Hematopoietic multipotent progenitor cell treated with erythropoietin and hydrocortisone succinate and interleukin-3 and kit ligand, for 6 days (in vitro differentiated cells): Measurements from ENCODE around the gene CGNL1.

Source experiments
- DNase-seq: peaks from one replicate; pipeline ENCODE4 v3.0.0-alpha.2; 2015

The CGNL1 gene

DNA sequence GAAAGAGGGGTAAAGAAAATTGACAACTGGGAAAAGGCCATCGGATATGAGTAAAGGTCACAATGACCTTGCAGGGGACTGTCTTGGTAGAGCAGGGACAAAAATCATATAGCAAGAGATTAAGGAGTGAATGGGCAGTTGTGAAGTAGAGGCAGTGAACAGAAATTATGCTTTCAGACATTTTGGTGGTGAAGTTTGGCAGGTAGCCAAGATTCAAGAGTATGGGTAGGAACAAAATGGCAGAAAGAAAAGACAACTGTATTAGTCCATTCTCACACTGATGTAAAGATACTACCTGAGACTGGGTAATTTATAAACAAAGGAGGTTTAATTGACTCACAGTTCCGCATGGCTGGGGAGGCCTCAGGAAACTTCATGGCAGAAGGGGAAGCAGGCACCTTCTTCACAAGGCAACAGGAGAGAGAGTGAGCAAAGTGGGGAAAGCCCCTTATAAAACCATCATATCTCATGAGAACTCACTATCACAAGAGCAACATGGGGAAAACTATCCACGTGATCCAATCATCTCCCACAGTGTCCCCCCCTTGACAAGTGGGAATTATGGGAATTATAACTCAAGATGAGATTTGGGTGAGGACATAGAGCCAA is 84.0 kb downstream of the CGNL1 start:
- DNase-seq: peak; percentile 52

DNA sequence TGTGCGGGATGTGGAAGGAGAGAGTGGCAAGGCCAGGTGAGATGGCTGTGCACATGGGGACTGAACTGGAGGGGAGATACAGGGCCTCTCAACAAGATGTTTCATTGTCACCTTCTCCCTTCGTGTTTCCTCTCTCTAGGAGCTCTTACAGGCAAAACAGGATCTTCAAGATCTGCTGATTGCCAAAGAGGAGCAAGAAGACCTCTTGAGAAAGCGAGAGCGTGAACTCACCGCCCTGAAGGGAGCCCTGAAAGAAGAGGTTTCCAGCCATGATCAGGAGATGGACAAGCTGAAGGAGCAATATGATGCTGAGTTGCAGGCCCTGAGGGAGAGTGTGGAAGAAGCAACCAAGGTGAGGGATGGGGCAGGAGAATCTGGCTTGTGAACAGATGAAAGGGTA is 85.2 kb downstream of the CGNL1 start:
- no peak for DNase-seq

DNA sequence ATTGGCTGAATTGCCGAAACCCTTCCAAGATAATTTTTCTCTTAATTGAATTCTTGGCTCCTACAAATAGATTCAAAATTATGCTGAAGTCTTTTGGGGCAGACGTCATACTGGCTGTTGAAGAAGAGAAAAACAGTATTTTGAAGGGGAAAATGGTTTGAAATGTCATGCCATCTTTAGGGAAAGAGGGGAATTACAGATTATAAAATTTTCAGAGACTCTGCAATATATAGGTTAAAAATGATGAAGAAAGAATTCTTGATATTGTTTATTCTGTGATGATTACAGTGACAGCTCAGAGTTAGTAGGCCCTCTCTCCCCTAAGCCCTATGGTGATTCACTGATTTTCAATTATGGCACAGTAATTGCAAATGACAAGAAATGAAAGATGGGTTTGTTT is 86.1 kb downstream of the CGNL1 start:
- peak; percentile 15 for DNase-seq

DNA sequence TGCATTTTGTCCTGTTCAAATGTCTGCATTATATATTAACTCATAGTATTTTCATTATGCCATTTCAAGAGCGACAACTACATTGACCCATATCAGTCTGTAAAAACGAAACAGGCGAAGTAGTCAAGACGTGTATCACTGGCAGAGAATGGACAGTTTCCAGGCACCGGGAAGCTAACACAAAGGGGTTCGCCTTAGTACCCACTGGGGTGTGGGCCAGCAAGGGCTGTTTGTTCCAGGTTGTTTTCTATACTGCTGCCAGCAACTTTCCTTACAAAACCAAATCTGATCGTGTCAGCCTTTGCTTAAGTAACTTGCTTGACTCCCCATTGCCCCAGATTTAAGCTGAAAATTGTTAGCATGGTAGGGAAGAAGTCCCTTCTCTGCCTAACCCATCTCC is 87.1 kb downstream of the CGNL1 start:
- DNase-seq: no peak

DNA sequence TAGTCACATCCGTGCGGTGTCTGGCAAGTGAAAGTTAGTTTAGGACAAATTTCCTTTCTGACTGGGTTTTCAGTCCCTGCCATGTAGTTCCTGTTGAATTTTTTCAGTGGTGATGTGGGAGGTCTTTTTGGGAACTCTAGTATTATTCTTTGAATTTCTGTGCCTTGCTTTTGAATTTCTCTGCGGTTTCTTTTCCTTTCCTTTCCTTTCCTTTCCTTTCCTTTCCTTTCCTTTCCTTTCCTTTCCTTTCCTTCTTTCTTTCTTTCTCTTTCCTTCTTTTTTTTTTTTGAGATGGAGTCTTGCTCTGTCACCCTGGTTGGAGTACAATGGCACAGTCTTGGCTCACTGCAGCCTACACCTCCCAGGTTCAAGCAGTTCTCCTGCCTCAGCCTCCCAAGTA is 88.2 kb downstream of the CGNL1 start:
- no peak for DNase-seq

DNA sequence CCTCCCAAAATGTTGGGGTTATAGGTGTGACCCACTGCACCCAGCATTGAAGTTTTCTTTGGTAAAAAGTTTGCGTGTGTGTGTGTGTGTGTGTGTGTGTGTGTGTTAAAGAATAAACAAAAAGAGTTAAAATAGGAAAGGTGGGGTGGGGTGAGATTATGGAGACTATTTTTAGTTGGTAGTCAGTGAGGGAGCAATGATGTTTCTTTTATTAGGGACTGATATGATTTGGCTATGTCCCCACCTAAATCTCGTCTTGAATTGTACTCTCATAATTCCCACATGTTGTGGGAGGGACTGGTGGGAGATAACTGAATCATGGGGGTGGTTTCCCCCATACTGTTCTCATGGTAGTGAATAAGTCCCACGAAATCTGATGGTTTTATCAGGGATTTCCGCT is 92.2 kb downstream of the CGNL1 start:
- DNase-seq: no peak

DNA sequence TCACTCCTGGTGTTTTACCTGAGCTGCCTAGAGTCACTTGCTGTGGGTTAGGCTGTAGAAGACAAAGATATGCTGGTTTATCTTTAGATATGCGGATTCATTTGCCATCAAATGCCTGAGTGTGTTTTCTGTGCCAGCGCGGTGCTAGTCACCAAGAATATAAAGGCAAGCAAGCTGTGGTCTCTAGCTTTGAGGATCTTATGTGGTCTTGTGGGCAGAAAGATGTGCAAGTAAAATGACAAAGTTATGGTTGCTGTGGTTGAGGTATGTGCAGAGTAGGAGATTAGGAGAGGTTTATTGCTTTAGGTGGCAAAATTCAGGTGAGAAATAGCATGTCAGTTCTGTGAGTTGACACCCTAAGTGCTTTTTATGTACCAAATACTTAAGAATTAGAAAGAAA is 94.2 kb downstream of the CGNL1 start:
- no peak for DNase-seq

DNA sequence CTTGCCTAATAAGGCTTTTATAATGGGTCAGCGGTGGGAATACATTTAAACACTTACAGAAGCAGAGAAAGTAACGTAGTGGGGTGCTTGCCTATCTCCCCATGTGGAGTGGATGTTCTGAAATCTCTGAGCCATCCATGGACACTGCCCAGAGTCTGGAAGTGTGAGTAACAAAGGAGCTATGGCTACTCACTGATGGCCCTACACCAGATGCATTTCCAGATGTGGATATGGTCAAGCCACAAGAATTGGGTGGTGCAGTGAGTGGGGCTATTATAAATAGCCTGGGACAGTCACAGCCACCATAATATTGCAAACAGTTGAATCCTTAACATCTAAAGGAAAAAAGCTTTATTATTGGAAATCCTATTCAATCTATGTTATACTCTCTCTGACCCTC is 96.6 kb downstream of the CGNL1 start:
- DNase-seq: no peak

DNA sequence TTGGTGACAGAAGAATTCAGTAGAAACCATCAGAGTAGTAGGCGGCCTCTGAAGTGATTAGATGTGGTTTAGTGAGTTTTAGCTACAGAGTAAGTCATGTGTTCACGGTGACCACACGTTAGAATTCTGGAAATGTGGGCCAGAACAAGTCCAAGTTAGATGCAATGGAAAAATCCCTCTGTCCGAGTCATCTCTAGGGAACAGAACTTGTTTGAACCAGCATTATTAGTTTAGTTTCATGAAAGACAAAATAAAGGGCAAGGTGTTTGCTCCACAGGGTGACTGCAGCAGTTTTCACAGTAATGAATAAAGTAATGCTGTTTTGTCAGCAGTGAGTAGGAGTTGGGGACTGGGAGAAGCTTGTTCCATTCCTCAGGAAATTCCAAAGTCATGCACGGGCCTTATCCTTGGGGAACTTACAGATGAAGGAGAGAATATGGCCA is 100.2 kb downstream of the CGNL1 start:
- no peak for DNase-seq

DNA sequence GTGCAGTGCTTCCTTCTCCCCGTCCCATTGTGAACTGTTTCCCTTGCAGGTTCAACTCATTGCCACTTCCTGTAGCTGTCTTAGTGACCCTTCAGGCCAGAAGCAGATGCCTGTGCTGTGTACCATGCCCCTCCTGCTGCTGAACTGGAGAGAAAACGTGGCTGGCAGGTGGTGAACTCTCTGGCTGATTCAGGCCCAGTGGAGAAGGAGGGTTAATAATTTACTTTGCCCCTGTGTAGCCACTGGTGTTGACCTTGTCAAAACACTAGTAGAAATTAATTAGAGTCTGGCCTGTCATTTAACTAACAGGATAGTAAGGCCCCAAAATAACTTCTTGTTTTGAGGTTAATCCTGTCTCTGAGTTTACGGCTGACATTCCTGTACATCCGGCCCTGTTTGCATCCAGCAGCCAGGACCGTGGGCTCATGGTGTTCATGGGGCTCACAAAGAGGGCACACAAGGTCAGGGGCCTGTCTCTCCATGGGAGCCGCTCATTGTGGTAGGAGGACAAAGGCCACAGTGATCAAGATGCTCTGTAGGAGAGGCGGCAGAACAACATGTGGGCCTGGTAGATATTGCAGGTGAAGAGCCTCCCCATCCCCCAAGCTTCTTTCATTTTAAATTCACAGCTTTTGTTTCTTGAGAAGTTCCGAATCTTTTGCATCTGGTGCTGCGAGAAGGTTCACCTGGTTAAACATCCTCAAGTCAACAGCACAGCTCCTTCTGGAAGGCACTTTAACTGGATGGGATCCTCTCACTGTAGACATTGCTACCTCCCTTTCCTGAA is 101.6 kb downstream of the CGNL1 start:
- no peak for DNase-seq

DNA sequence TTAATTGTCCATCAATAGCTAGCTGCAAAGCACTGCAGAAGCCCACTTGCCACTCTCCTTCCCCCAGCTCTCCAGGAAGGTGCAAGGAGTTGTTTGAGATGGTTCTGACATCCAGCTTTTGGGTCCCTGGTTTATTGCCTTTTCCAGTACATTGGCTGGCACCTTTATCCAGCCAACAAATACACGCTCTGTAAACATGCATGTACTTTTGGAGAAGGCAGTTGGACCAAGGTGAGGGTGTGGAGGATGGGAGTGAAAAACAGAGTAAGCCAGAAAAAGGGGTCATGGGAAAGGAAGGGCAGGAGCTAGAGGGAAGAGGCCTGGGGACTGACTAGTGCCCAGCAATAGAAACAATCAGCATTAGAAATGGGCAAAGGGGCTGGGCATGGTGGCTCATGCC is 102.7 kb downstream of the CGNL1 start:
- DNase-seq: no peak

DNA sequence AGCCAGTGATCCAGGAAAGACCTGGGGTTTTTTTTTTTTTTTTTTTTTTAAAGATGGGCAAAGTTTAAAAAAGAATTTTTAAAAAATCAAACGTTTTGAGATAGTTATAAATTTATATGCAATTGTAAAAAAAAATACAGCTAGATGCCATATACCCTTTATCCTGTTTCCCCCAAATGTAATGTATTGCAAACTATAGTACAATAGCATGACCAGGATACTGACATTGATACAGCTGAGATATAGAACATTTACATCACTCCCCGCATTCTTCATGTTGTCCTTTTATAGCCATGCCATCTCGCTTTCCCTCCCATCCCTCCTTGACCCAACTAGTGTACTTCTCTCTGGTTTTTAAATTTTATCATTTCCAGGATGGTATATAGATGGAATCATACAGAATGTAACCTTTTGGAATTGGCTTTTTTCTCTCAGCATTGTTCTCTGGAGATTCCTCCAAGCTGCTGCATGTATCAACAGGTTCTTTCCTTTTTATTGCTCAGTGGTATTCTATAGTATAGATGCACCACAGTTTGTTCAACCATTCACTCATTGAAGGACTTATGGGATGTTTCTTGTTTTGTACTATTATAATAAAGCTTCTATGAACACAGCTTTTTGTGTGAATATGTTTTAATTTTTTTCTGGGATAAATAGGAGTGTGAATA is 104.9 kb downstream of the CGNL1 start:
- DNase-seq: no peak

DNA sequence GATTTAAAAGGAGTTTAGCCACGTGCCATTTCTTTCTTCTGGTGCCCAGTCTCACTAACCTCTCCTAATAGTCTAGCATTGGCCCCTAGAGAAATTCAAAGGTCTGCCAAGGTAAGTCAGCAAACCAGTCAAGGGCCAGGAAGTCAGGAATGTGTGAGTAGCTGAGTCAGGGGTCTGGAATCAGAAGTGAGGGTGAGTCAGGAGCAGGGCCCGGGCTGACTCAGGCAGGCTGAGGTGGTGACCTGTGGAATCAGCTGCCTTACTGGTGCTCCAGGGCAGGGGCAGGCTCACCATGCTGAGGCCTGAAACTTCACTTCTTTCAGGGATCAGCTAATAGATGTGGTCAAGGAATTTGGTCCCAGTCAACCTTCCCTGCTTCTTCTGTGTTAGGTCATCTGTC is 109.6 kb downstream of the CGNL1 start:
- DNase-seq: no peak

DNA sequence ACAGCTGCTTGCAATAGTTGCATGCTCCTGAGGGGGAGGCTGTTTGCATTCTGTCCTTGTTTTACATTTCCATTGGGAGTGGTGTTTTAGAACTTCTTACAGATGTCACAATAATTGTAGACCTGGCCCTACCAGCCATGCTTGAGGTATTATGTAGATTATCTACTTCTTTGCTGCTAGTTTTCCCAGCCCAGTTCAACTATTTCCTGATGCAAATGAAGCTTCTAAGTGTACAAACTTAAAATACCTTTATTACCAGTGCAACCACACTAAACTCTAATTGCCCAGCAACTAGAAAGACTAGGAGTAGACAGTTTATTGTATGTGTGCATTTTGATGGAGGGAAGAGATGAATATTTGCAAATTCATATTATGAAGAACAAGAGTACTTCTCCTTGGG is 110.5 kb downstream of the CGNL1 start:
- DNase-seq: no peak

DNA sequence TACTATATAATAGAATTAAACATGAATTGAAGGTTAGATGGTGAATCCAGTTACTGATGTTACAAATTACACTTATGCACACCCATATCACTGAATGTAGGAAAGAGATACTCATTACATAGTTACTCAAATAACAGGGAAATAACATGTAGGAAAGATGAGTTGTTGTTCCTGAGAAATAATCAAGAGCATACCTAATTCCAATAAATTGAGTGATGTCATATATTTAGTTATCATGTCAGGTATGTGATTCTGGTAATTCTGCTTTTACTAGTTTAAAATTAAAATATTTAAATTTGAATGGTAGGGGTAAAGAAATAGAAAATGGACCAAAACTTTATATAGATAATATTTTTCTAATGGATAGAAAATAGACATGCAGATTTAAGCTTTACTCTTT is 112.8 kb downstream of the CGNL1 start:
- DNase-seq: no peak

DNA sequence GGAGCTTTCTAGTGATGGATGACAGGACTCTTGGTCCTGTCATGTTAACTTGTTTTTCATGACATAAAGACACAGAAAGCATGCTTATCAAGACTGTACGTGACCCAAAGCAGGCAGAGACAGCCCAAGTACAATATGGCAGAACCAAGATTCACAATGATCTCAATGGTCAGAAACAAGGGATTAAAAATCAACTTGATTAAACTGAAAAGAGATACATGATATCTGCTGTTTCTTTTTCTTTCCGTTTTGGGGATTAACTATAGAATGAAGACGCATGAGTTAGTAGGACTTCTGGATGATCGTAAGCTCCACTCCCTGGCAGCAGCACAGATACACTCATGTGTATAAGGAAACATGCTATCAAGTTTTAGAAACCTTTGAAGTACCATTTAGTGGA is 117.0 kb downstream of the CGNL1 start:
- no peak for DNase-seq

DNA sequence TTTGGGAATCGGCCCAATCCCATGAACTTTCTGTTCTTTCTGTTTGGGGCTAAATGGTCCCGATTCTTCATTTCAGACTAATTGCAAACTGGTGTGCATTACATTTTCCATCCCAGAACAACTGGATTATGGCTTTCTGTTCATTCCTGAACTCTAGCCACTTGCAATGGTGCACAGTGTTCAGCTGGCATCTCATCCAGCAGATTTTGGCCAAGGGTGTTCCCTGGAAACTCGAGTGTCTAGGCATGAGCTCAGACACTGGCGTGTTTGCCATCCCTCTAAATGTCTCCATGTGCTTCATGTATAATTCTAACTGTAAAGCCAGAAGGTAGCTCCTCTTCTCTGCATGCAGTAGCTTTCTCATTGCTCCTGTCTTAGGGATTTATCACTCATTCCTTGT is 118.3 kb downstream of the CGNL1 start:
- DNase-seq: no peak

DNA sequence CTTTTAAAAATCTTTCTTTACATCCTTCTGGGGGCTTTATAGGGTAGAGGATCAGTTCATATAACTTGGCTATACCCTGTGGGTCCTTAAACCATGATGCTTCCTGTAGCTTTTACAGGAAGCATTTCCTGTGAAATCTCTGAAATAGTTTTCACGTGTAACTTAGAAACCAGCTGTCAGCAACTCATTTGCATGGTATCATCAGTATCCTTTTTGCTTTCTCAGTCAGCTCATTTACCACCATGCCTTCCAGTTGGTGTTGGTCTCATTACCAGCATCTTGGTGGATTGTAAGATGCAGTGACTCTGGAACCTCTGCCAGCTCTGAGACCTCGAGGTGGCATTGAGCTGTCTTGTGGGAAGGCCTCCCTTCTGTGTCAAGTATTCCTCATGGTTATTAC is 118.7 kb downstream of the CGNL1 start:
- no peak for DNase-seq

DNA sequence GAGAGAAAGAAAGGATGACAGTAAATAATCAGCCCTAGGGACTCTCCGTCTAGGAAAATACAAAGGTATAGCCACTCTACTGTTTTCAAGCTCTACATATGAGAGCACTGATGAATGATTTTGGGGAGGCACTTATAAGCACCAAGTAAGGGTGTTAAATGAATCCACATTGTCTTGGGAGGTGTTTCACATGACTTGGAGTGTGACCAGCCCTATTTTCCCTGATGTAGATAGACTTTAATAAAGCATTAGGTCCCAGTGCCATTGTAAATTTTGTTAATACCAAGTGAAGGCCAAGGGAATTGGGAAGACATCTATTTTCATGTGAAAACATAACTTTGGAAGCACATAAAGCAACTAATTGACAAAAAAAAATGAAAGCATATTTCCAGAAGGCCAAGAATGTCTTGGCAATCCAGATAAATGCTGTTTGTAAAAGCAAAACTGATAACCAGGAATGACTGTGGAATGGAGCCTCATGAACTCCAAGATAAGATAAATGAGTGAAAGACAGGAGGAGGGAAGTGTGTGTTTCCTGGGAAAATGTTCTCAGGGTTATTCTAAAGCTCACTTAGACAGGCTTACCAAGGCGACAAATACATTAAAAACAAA is 119.4 kb downstream of the CGNL1 start:
- DNase-seq: no peak

DNA sequence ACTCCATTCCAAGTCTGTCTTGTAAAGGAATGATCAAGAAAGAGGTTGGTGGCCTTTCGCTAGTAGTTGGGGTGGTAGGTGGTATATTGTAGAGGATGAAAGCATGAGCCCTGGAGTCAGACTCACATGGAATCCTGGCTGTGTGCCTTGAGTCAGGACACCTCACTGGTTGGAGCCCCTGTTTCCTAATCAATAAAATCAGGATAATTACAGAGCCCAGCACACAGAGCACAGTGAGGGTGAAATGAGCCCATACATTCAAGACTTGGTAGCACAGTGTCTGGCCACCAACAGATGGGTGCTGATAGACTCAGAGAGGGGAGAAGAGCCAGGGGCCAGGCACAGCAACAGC is 120.3 kb downstream of the CGNL1 start:
- no peak for DNase-seq

DNA sequence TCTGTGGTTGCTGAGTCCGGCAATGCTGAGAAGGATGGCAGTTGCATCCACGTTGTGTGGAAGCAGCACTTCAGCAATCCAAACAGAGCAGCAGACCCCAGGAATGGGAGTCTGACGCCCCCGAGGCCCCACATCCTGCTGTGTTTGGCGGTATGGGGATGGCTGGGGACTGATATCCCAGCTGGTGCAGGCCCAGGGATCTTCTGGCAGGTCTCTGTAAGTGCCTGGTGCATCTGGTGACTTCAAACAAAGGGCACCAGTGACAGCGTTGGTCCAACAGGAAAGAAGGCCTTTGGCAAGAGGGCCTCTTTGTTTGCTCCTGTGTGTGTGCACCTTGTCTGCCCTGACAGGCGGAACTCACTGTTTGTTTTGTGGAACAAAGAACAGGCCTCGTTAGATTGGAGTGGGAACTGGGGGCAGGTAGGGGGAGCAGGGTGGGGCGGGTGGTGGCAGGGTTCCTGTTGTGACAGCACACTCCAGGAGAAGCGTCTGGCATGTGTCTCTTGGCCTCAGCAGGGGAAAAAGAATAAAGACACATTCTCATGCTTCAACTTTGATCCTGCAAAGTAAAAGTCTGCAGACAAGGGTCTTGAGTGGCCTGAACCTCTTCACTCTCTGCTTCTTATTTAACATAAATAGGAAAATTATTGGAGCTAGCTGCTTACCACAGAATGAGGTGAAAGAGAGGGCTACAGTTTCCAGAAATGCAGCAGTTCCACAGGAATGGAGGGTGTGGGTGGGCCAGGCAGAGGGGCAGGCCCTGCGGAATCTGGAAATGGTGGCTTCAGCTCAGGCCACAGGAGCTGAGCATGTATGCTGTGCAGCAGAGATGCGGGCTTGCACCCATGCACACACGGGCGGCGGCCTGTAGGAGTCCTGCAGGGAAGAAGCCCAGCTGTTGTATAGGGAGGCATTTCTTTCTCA is 120.9 kb downstream of the CGNL1 start:
- DNase-seq: no peak

DNA sequence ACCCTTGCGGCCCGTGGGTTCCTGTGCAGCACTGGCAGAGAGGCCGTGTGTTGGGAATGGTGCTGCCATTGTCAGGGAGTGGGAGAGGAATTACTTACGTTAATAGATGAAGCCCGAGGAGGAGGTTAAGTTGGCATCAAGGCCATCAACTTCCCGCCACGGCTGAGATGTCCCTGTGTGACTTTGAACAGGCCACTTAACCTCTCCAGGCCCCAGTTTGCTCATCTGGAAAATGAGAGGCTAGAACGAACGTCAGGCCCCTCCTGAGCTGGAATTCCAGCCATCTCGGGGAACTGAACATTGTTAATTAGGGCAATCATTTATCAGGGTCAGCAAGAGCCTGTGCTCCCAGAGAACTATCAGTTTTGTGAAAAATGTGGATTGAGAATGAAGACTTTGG is 124.0 kb downstream of the CGNL1 start:
- DNase-seq: no peak
